A673 (cell line): ENCODE measurements around the gene TOR3A. TPM values are rescaled to one million over a fixed set of nuclear protein-coding genes. Genes with fewer than 3 reads are reported as not detected.

Experiments used
- BruUV-seq: library from RNA; stranded (reverse); fragments of 400-500 nt; replicated peaks from 2 replicates; lab custom pipeline; 2021; lab: Mats Ljungman, UMichigan
- CTCF ChIA-PET: fragments of 300-600 bp; sonication (Branson Sonifier 250); formaldehyde crosslinking; loops from one replicate; lab custom pipeline; 2022; ENCODE audit warnings: antibody characterized with exemption; lab: Charles Lee
- POLR2A ChIA-PET: fragments of 300-600 bp; sonication (Branson Sonifier 250); formaldehyde crosslinking; loops from one replicate; lab custom pipeline; 2022; ENCODE audit warnings: antibody characterized with exemption; ENCODE audit not compliant: low non-redundant PET; lab: Charles Lee
- DNase-seq: peaks from one replicate; pipeline ENCODE4 v3.0.0-alpha.2; 2015; ENCODE audit warnings: low spot score
- H3K27ac ChIP-seq: fragments of 200-600 bp; sonication (generic); 2 replicates; pipeline ENCODE4 v1.5.1; 2016; ENCODE audit warnings: mixed run types, low read depth, mild to moderate bottlenecking, mixed read lengths, antibody characterized with exemption, low read length; ENCODE audit not compliant: poor library complexity, severe bottlenecking
- H3K27me3 ChIP-seq: fragments of 200-600 bp; sonication (generic); replicated peaks from 2 replicates; pipeline ENCODE4 v1.6.1; 2017; ENCODE audit warnings: mixed run types, low read depth, mild to moderate bottlenecking, mixed read lengths, antibody characterized with exemption, low read length; ENCODE audit not compliant: insufficient read depth, poor library complexity
- H3K36me3 ChIP-seq: fragments of 200-600 bp; sonication (generic); 2 replicates; pipeline ENCODE4 v1.6.1; 2016; ENCODE audit warnings: mixed run types, mild to moderate bottlenecking, mixed read lengths, antibody characterized with exemption, low read length; ENCODE audit not compliant: insufficient read depth, poor library complexity, severe bottlenecking
- H3K4me1 ChIP-seq: fragments of 200-600 bp; sonication (generic); 2 replicates; pipeline ENCODE4 v1.6.1; 2017; ENCODE audit warnings: mixed run types, mild to moderate bottlenecking, mixed read lengths, antibody characterized with exemption, low read length; ENCODE audit not compliant: insufficient read depth, poor library complexity, severe bottlenecking
- H3K4me3 ChIP-seq: fragments of 200-600 bp; sonication (generic); 2 replicates; pipeline ENCODE4 v1.5.1; 2016; ENCODE audit warnings: low read depth, mixed run types, mild to moderate bottlenecking, mixed read lengths, low read length; ENCODE audit not compliant: poor library complexity, severe bottlenecking
- H3K9me3 ChIP-seq: fragments of 200-600 bp; sonication (generic); 2 replicates; pipeline ENCODE4 v1.6.1; 2016; ENCODE audit warnings: mixed run types, low read depth, mild to moderate bottlenecking, mixed read lengths, antibody characterized with exemption, low read length; ENCODE audit not compliant: poor library complexity, severe bottlenecking
- EZH2 ChIP-seq: fragments of 200-600 bp; sonication (generic); IDR thresholded peaks from 2 replicates; pipeline ENCODE4 v1.6.1; 2017; ENCODE audit warnings: borderline replicate concordance, low read depth, mild to moderate bottlenecking, mixed read lengths, antibody characterized with exemption, low read length; ENCODE audit not compliant: poor library complexity, severe bottlenecking
- intact Hi-C: fragments of 100-400 bp; cut with micrococcal nuclease; formaldehyde crosslinking; loops from one replicate; pipeline ENCODE4 v1.10.0; 2022; ENCODE audit not compliant: unreplicated experiment
- total RNA-seq: library from RNA; stranded (reverse); gene quantifications from 2 replicates; pipeline ENCODE4 v1.2.3, GENCODE V29; 2021
- TF ChIP-seq, protein P1 (sequence below): fragments of 300-800, 200-600 bp; sonication (generic); conservative IDR thresholded peaks from 2 replicates; pipeline ENCODE4 v1.5.1; 2017; ENCODE audit warnings: low read depth, mild to moderate bottlenecking, antibody characterized with exemption, low read length, moderate library complexity, mixed read lengths

The TOR3A gene
- total RNA-seq, 1 experiment from 2014 or later: 21.0 TPM

DNA sequence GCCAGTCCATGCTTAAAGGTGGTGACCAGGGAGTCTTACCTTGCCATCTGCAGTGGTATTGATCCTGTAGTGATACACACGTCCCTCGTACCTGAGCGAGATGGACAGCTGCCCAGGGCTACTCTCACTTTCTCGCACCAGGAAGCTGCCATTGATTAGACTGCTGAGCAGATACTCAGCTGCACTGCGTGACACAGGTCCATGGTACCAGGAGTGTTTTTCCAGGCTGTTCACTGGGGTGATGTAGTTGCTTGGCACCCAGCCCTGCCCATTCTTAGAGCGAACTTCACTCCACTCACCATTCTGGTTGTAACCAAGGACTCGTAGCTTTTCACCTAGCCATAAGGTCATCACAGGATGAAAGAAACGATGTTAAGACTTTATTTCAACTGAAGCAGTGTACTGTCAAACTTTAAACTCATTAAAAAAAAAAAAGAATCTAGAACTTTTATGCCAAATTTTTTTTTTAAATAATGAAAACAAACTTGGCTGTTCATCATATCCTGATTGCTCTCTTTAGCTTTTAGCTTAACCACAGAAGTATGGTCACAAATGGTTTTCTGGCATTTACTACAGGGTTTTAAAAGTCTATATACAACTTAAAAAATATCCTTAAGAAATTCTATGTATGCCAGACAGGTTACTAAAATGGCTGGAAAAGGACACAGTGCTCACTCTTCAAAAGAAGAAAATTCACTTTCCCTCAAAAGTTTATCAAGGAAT, 44.6 kb downstream of the TOR3A start:
- TF ChIP-seq EZH2: no peak
- TF ChIP-seq, protein P1, sequence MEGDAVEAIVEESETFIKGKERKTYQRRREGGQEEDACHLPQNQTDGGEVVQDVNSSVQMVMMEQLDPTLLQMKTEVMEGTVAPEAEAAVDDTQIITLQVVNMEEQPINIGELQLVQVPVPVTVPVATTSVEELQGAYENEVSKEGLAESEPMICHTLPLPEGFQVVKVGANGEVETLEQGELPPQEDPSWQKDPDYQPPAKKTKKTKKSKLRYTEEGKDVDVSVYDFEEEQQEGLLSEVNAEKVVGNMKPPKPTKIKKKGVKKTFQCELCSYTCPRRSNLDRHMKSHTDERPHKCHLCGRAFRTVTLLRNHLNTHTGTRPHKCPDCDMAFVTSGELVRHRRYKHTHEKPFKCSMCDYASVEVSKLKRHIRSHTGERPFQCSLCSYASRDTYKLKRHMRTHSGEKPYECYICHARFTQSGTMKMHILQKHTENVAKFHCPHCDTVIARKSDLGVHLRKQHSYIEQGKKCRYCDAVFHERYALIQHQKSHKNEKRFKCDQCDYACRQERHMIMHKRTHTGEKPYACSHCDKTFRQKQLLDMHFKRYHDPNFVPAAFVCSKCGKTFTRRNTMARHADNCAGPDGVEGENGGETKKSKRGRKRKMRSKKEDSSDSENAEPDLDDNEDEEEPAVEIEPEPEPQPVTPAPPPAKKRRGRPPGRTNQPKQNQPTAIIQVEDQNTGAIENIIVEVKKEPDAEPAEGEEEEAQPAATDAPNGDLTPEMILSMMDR: no peak
- peaks cover 10% of the 10 kb centered on the region for H3K36me3 ChIP-seq
- no peak overlapping the region for H3K27ac ChIP-seq
- ChIA-PET CTCF (interaction anchor here (0.7 kb wide), 1 partner anchor 42 kb away, joined by 3 read pairs; no protein-coding TSS in a partner anchor), POLR2A (no interaction called here)
- intact Hi-C loops: loop anchor here (5.0 kb wide), 1 partner anchor 51 kb away; no protein-coding TSS in a partner anchor
- H3K4me1 ChIP-seq: no peaks in the 10 kb centered on the region
- BruUV-seq: no TSS peak
- H3K9me3 ChIP-seq: no peaks in the 10 kb centered on the region
- no peak overlapping the region for H3K4me3 ChIP-seq
- H3K27me3 ChIP-seq: no peaks in the 10 kb centered on the region
- DNase-seq: no peak

DNA sequence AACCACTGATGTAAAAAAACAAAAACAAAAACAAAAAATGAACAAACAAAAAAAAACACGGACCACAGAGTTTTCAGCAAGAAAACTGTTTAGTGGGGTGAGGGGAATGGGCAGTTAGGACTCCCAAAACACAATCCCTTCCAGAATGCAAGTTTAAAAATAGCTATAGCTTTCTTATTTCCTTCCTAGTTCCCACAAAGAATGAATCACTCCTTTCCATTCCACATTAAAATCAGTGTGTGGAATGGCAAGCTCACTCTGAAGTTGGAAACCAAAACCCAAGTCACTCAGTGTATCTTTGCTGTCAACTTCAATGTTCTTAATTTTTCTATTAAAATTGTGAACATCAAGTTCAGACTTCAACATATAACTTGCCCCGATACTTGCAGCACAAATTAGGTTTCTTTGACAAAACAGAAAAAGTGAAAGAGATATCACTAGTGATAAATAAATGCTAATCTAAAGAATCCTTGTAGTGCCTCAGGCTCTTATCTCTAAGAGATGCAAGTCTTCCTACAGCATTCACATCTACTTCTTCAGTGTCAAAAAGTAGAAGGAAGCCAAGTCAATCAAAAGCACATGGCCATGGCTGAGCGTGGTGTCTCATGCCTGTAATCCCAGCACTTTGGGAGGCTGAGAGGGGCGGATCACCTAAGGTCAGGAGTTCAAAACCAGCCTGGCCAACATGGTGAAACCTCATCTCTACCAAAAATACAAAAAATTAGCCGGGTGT, 45.5 kb downstream of the TOR3A start:
- DNase-seq: no peak
- no peak for TF ChIP-seq EZH2
- TF ChIP-seq, protein P1: no peak
- H3K27me3 ChIP-seq: no peaks in the 10 kb centered on the region
- intact Hi-C loops: loop anchor here (5.0 kb wide), 1 partner anchor 50 kb away; no protein-coding TSS in a partner anchor
- H3K4me3 ChIP-seq: no peak overlapping the region
- no peaks in the 10 kb centered on the region for H3K4me1 ChIP-seq
- BruUV-seq: no TSS peak
- POLR2A ChIA-PET: no interaction called here
- H3K36me3 ChIP-seq: peaks cover 9% of the 10 kb centered on the region
- no peak overlapping the region for H3K27ac ChIP-seq
- H3K9me3 ChIP-seq: no peaks in the 10 kb centered on the region
- CTCF ChIA-PET: no interaction called here

DNA sequence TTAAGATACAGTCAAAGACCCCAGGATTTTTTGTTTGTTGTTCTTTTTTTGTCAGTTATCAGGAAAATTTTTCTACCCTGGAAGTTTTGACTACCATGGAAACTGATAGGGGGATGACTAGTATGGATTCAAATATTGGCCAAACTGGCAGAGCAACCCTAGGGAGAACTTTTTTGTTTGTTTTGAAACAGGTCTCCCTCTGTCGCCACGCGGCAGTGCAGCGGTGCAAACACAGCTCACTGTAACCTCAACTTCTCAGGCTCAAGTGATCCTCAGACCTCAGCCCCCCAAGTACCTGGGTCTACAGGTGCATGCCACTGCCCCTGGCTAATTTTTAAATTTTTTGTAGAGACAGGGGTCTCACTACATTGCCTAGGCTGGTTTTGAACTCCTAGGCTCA, 46.6 kb downstream of the TOR3A start:
- no peak for DNase-seq
- Histone ChIP-seq H3K9me3 (no peaks in the 10 kb centered on the region), H3K36me3 (peaks cover 9% of the 10 kb centered on the region), H3K4me3 (no peak overlapping the region), H3K27ac (no peak overlapping the region), H3K4me1 (no peaks in the 10 kb centered on the region), H3K27me3 (no peaks in the 10 kb centered on the region)
- POLR2A ChIA-PET: no interaction called here
- CTCF ChIA-PET: no interaction called here
- intact Hi-C loops: loop anchor here (5.0 kb wide), 1 partner anchor 49 kb away; no protein-coding TSS in a partner anchor
- no peak for TF ChIP-seq EZH2
- TF ChIP-seq, protein P1: no peak
- no TSS peak for BruUV-seq
